Right kidney (tissue), 9 donors: ENCODE measurements around the gene RHOH.
A peak's percentile ranks its signal among the peaks of the same experiment; 100 is the strongest.
"Not testable (repeated sequence)": the region's sequence is repeated elsewhere in the genome, so short reads cannot be mapped to it uniquely, and the experiment has no call there.

Experiments used
- DNase-seq: peaks from one replicate; pipeline ENCODE4 v3.0.0-alpha.2; 2016
- long read RNA-seq, 8 donors: transcript quantifications; one replicate each; lab custom pipeline, GENCODE V29; 2026

The RHOH gene
- long read RNA-seq, donor 1, result 0 reads
- long read RNA-seq, donor 2, result 0 reads
- long read RNA-seq, donor 3, result 0 reads
- long read RNA-seq, donor 4, result 0 reads
- long read RNA-seq, donor 5, result 0 reads
- long read RNA-seq, donor 6, full-length matches to known transcripts, result 1 of 1 reads
- long read RNA-seq, donor 6, partial matches to known transcripts, result 0 of 1 reads
- long read RNA-seq, donor 6, other reads (novel, unspliced or antisense), result 0 of 1 reads
- long read RNA-seq, donor 7, result 0 reads
- long read RNA-seq, donor 8, full-length matches to known transcripts, result 1 of 1 reads
- long read RNA-seq, donor 8, partial matches to known transcripts, result 0 of 1 reads
- long read RNA-seq, donor 8, other reads (novel, unspliced or antisense), result 0 of 1 reads

- DNase-seq, result peak; percentile 20
Observed at GRCh38 chr4:40196724-40197281, at the start of gene RHOH. Gene RHOH (plus strand): TSS chr4:40197031. CDS start chr4:40243387, 46,356 bp downstream.

- not testable (repeated sequence) for DNase-seq
Observed at GRCh38 chr4:40147490-40147889, 49.3 kb upstream of the RHOH start.

GRCh38 chr4:40149960-40150385, 46.9 kb upstream of the RHOH start:
- DNase-seq, result peak; percentile 6

- no peak for DNase-seq
Observed at GRCh38 chr4:40150932-40151331, 45.9 kb upstream of the RHOH start.

- DNase-seq, result no peak
Observed at GRCh38 chr4:40152637-40153036, 44.2 kb upstream of the RHOH start.

GRCh38 chr4:40157436-40157835, 39.4 kb upstream of the RHOH start:
- no peak for DNase-seq

GRCh38 chr4:40160258-40160657, 36.6 kb upstream of the RHOH start:
- no peak for DNase-seq

- no peak for DNase-seq
Observed at GRCh38 chr4:40164459-40164858, 32.4 kb upstream of the RHOH start.

GRCh38 chr4:40165916-40166315, 30.9 kb upstream of the RHOH start:
- DNase-seq, result no peak

GRCh38 chr4:40168070-40168469, 28.8 kb upstream of the RHOH start:
- no peak for DNase-seq

GRCh38 chr4:40170588-40170987, 26.2 kb upstream of the RHOH start:
- no peak for DNase-seq

- DNase-seq, result no peak
Observed at GRCh38 chr4:40173470-40173875, 23.4 kb upstream of the RHOH start.

- DNase-seq, result peak; percentile 22
Observed at GRCh38 chr4:40176602-40177001, 20.2 kb upstream of the RHOH start.

- DNase-seq, result no peak
Observed at GRCh38 chr4:40177591-40177990, 19.2 kb upstream of the RHOH start.

GRCh38 chr4:40178672-40179071, 18.2 kb upstream of the RHOH start:
- DNase-seq, result no peak

- no peak for DNase-seq
Observed at GRCh38 chr4:40179360-40179759, 17.5 kb upstream of the RHOH start.

GRCh38 chr4:40180356-40180755, 16.5 kb upstream of the RHOH start:
- no peak for DNase-seq

- DNase-seq, result no peak
Observed at GRCh38 chr4:40182001-40182400, 14.8 kb upstream of the RHOH start.

GRCh38 chr4:40182954-40183353, 13.9 kb upstream of the RHOH start:
- DNase-seq, result no peak

- DNase-seq, result no peak
Observed at GRCh38 chr4:40183615-40184411, 13.0 kb upstream of the RHOH start.

GRCh38 chr4:40185830-40186664, 10.8 kb upstream of the RHOH start:
- no peak for DNase-seq

- no peak for DNase-seq
Observed at GRCh38 chr4:40186665-40187014, 10.2 kb upstream of the RHOH start.
